Esophagus muscularis mucosa (tissue), 4 donors: ENCODE data around the gene TMEM108.

Source experiments
- EP300 ChIP-seq: sonication (generic); formaldehyde crosslinking; IDR thresholded peaks from one replicate; pipeline ENCODE4 v1.6.1; 2017; ENCODE audit warnings: antibody characterized with exemption
- POLR2A ChIP-seq: fragments of 450-650 bp; IDR thresholded peaks from one replicate; pipeline ENCODE4 v1.6.1; 2017; ENCODE audit warnings: antibody characterized with exemption, moderate library complexity, mild to moderate bottlenecking, low read depth
- TF ChIP-seq, protein P1 (sequence below), 3 experiments: fragments of 200-600 bp in 2 of 3; fragments of 450-650 bp in 1 of 3; sonication (generic) in 2 of 3; IDR thresholded peaks; one replicate each; pipeline ENCODE4 v1.5.1; 2017 to 2019; ENCODE audit warnings: antibody characterized with exemption in 3 of 3, mild to moderate bottlenecking in 2 of 3, moderate library complexity in 1 of 3

DNA sequence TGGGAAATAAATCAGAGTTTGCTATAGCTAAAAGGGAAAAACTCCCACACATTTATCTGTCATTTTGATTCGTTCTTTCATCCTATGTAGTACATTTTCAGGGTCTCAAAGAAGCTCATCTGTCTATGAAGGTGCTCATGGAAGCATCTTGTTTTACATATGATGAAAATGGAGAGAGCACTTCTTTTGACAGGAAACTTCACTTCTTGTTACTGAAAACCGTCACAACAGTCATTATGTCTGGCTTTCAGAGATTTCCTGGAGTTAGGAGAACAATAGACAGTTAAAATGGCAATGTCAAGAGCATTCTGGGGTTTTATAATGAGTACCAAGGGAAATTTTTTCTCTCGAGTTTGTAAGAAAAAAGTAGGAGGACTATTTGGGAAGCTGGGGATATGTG is 83.3 kb downstream of the TMEM108 start:
- TF ChIP-seq, protein P1, sequence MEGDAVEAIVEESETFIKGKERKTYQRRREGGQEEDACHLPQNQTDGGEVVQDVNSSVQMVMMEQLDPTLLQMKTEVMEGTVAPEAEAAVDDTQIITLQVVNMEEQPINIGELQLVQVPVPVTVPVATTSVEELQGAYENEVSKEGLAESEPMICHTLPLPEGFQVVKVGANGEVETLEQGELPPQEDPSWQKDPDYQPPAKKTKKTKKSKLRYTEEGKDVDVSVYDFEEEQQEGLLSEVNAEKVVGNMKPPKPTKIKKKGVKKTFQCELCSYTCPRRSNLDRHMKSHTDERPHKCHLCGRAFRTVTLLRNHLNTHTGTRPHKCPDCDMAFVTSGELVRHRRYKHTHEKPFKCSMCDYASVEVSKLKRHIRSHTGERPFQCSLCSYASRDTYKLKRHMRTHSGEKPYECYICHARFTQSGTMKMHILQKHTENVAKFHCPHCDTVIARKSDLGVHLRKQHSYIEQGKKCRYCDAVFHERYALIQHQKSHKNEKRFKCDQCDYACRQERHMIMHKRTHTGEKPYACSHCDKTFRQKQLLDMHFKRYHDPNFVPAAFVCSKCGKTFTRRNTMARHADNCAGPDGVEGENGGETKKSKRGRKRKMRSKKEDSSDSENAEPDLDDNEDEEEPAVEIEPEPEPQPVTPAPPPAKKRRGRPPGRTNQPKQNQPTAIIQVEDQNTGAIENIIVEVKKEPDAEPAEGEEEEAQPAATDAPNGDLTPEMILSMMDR (IDR thresholded peaks at IDR 0.05) = no peak
- TF ChIP-seq POLR2A = no peak
- TF ChIP-seq EP300 = no peak
